K562 (cell line): Measurements from ENCODE around the gene PSMD8. TPM values are rescaled to one million over a fixed set of nuclear protein-coding genes. Genes with fewer than 3 reads are reported as not detected.
A peak's percentile ranks its signal among the peaks of the same experiment; 100 is the strongest.

Experiments
- ATAC-seq: fragments of 200-7000 bp; cut with Tn5 transposase; 3 replicates; pipeline ENCODE4 v1.9.1; 2020; ENCODE audit warnings: moderate library complexity
- BruUV-seq: library from RNA; stranded (reverse); fragments of 400-500 nt; replicated peaks from 2 replicates; lab custom pipeline; 2021; lab: Mats Ljungman, UMichigan
- CTCF ChIA-PET: fragments of 300-600 bp; formaldehyde crosslinking; extraction: SDS; loops from one replicate; lab custom pipeline; 2021; ENCODE audit warnings: low intra/inter-chr PET ratio; lab: Yijun Ruan, JAX
- POLR2A ChIA-PET: fragments of 300-600, 350-650 bp; sonication (Branson Sonifier 250); formaldehyde crosslinking; extraction: SDS; loops from one replicate; lab custom pipeline; 2021; ENCODE audit warnings: antibody characterized with exemption, inconsistent platforms; lab: Yijun Ruan, JAX
- DNase-seq, 4 experiments: peaks; one replicate each; pipeline versions ENCODE4 v3.0.0 to v3.0.0-alpha.2; 2011 to 2018; ENCODE audit warnings: low spot score in 3 of 4, mixed read lengths in 3 of 4; ENCODE audit errors: extremely low read depth in 1 of 4
- FAIRE-seq: peaks from 2 replicates; lab custom pipeline; 2011; peaks lifted over from hg19 to GRCh38; lab: Jason Lieb, UNC
- H2AFZ ChIP-seq: 2 replicates; pipeline ENCODE4 v1.6.0; 2011; ENCODE audit warnings: low read depth, low read length, control low read depth, inconsistent platforms
- H3K27ac ChIP-seq: fragments of 200-600 bp; 3 replicates; pipeline ENCODE4 v1.8.0; 2011; ENCODE audit warnings: low read depth, mild to moderate bottlenecking, control low read depth, inconsistent platforms, low read length, moderate library complexity, mixed read lengths; ENCODE audit errors: extremely low read depth
- H3K27me3 ChIP-seq, 2 experiments: fragments of 300-600 bp in 1 of 2; 2 replicates in 1 of 2; 3 replicates in 1 of 2; pipeline versions ENCODE4 v1.6.0 to v1.8.0; 2011; ENCODE audit warnings: inconsistent platforms in 2 of 2, low read length in 2 of 2, mild to moderate bottlenecking in 1 of 2, mixed read lengths in 1 of 2, moderate library complexity in 1 of 2; ENCODE audit not compliant: control insufficient read depth in 2 of 2, insufficient read depth in 2 of 2
- H3K36me3 ChIP-seq: fragments of 300-600 bp; 3 replicates; pipeline ENCODE4 v1.8.0; 2011; ENCODE audit warnings: mild to moderate bottlenecking, low read length, inconsistent platforms; ENCODE audit not compliant: control insufficient read depth, insufficient read depth
- H3K4me1 ChIP-seq, 2 experiments: fragments of 200-600 bp in 1 of 2; replicated peaks in 1 of 2; 2 replicates in 1 of 2; 3 replicates in 1 of 2; pipeline versions ENCODE4 v1.5.1 to v1.8.0; 2011; ENCODE audit warnings: inconsistent platforms in 2 of 2, low read length in 2 of 2, mild to moderate bottlenecking in 1 of 2, mixed read lengths in 1 of 2, moderate library complexity in 1 of 2; ENCODE audit not compliant: control insufficient read depth in 2 of 2, insufficient read depth in 2 of 2
- H3K4me2 ChIP-seq: 2 replicates; pipeline ENCODE4 v1.6.1; 2011; ENCODE audit warnings: low read length, control low read depth, inconsistent platforms, mixed read lengths; ENCODE audit not compliant: insufficient read depth
- H3K4me3 ChIP-seq: fragments of 200-600 bp; sonication (generic), shearing (Covaris generic); 2 replicates; pipeline ENCODE4 v1.5.1; 2016; ENCODE audit warnings: control low read depth, inconsistent platforms
- H3K79me2 ChIP-seq: fragments of 200-600 bp; 3 replicates; pipeline ENCODE4 v1.8.0; 2011; ENCODE audit warnings: low read length, inconsistent platforms; ENCODE audit not compliant: control insufficient read depth, insufficient read depth
- H3K9ac ChIP-seq, 2 experiments: 2 replicates each; pipeline versions ENCODE4 v1.6.0 to v1.6.1; 2011; ENCODE audit warnings: low read depth in 2 of 2, low read length in 2 of 2, control low read depth in 1 of 2, inconsistent platforms in 1 of 2, mild to moderate bottlenecking in 1 of 2, mixed read lengths in 1 of 2; ENCODE audit not compliant: insufficient read depth in 1 of 2
- H3K9me1 ChIP-seq: one replicate; pipeline ENCODE4 v1.6.0; 2011; ENCODE audit warnings: inconsistent platforms, mild to moderate bottlenecking, low read length, moderate library complexity; ENCODE audit not compliant: control insufficient read depth, insufficient read depth
- H3K9me3 ChIP-seq: replicated peaks from 2 replicates; pipeline ENCODE4 v1.5.1; 2011; ENCODE audit warnings: low read depth, low read length, inconsistent platforms; ENCODE audit not compliant: control insufficient read depth, insufficient read depth
- H4K20me1 ChIP-seq: replicated peaks from 2 replicates; pipeline ENCODE4 v1.6.1; 2011; ENCODE audit warnings: low read length, inconsistent platforms, mixed read lengths; ENCODE audit not compliant: control insufficient read depth, insufficient read depth
- BRD4 ChIP-seq: fragments of 200-600 bp; sonication (generic); IDR thresholded peaks from 2 replicates; pipeline ENCODE4 v1.6.1; 2017; ENCODE audit warnings: inconsistent platforms
- BRD9 ChIP-seq: fragments of 450-650 bp; IDR thresholded peaks from 2 replicates; pipeline ENCODE4 v1.6.1; 2018; ENCODE audit warnings: low read depth; ENCODE audit not compliant: partially characterized antibody
- E2F5 ChIP-seq: sonication (generic); formaldehyde crosslinking; IDR thresholded peaks from 2 replicates; pipeline ENCODE4 v1.8.0; 2022; ENCODE audit warnings: mild to moderate bottlenecking, missing genetic modification reagents
- FOSL1 ChIP-seq: fragments of 200-800 bp; sonication (Bioruptor generic); conservative IDR thresholded peaks from 2 replicates; pipeline ENCODE4 v1.6.1; 2016; ENCODE audit warnings: missing genetic modification characterization, missing compliant biosample characterization
- GTF2E2 ChIP-seq: fragments of 200-800 bp; sonication (Bioruptor generic); IDR thresholded peaks from 2 replicates; pipeline ENCODE4 v1.6.1; 2016; ENCODE audit warnings: missing genetic modification characterization, missing compliant biosample characterization
- L3MBTL2 ChIP-seq: fragments of 450-650 bp; IDR thresholded peaks from 2 replicates; pipeline ENCODE4 v1.6.1; 2016; ENCODE audit warnings: mild to moderate bottlenecking, moderate library complexity
- MBD1 ChIP-seq: fragments of 250-450 bp; sonication (Bioruptor Pico); IDR thresholded peaks from 2 replicates; pipeline ENCODE4 v1.8.0; 2022; ENCODE audit warnings: inconsistent platforms
- POLR2AphosphoS2 ChIP-seq: IDR thresholded peaks from 2 replicates; pipeline ENCODE4 v1.6.1; 2012; ENCODE audit warnings: low read length, improper control_type of control experiment
- SAP30 ChIP-seq: fragments of 200-600 bp; sonication (generic); IDR thresholded peaks from 2 replicates; pipeline ENCODE4 v1.6.1; 2012; ENCODE audit warnings: borderline replicate concordance, low read depth, mild to moderate bottlenecking, moderate library complexity, low read length, control low read depth, inconsistent platforms; ENCODE audit not compliant: insufficient read depth, poor library complexity, severe bottlenecking
- SMARCE1 ChIP-seq: fragments of 450-650 bp; IDR thresholded peaks from 2 replicates; pipeline ENCODE4 v1.7.1; 2016; ENCODE audit warnings: mild to moderate bottlenecking
- TCF7L2 ChIP-seq: fragments of 150-350 bp; IDR thresholded peaks from 2 replicates; pipeline ENCODE4 v1.6.1; 2016; ENCODE audit warnings: low read depth, mild to moderate bottlenecking, low read length, moderate library complexity
- ZBTB7A ChIP-seq: IDR thresholded peaks from 2 replicates; pipeline ENCODE4 v1.6.1; 2011; ENCODE audit warnings: low read depth, mild to moderate bottlenecking, low read length, moderate library complexity, borderline replicate concordance; ENCODE audit not compliant: control insufficient read depth
- ZNF146 ChIP-seq: IDR thresholded peaks from one replicate; pipeline ENCODE4 v1.6.1; 2018; ENCODE audit warnings: missing compliant biosample characterization; ENCODE audit not compliant: unreplicated experiment
- ZNF184 ChIP-seq: sonication (generic); formaldehyde crosslinking; IDR thresholded peaks from 2 replicates; pipeline ENCODE4 v1.5.0; 2020; ENCODE audit warnings: missing genetic modification reagents
- ZNF212 ChIP-seq: fragments of 450-650 bp; formaldehyde crosslinking; IDR thresholded peaks from 2 replicates; pipeline ENCODE4 v1.4.0; 2020; ENCODE audit warnings: mild to moderate bottlenecking
- ZNF347 ChIP-seq: fragments of 450-650 bp; formaldehyde crosslinking; IDR thresholded peaks from 2 replicates; pipeline ENCODE4 v1.4.0; 2020; ENCODE audit warnings: low read depth, mild to moderate bottlenecking, moderate library complexity
- ZNF395 ChIP-seq: fragments of 200-800 bp; sonication (Bioruptor generic); IDR thresholded peaks from 2 replicates; pipeline ENCODE4 v1.6.1; 2017; ENCODE audit warnings: missing genetic modification characterization, missing compliant biosample characterization
- ZNF75A ChIP-seq: fragments of 450-650 bp; formaldehyde crosslinking; IDR thresholded peaks from 2 replicates; pipeline ENCODE4 v1.4.0; 2020; ENCODE audit warnings: mild to moderate bottlenecking
- ZNF766 ChIP-seq: fragments of 200-800 bp; sonication (Bioruptor generic); conservative IDR thresholded peaks from 2 replicates; pipeline ENCODE4 v1.6.1; 2016; ENCODE audit warnings: missing genetic modification characterization, missing compliant biosample characterization
- ZNF830 ChIP-seq: fragments of 250-450 bp; sonication (Bioruptor Pico); IDR thresholded peaks from 2 replicates; pipeline ENCODE4 v1.5.0; 2021; ENCODE audit warnings: mild to moderate bottlenecking
- WGBS: fragments of 100-300 bp; shearing (Covaris generic); methylation state at CpG from one replicate; pipeline ENCODE4 v1.1.6; 2016; ENCODE audit warnings: low coverage, mixed read lengths; ENCODE audit not compliant: insufficient coverage; ENCODE audit errors: missing lambda C conversion rate; 5-methylcytosine and 5-hydroxymethylcytosine counted together
- in situ Hi-C: fragments of 300-500 bp; cut with MboI; formaldehyde crosslinking; loops from 4 replicates; pipeline ENCODE4 v1.15.0; 2018; ENCODE audit warnings: inconsistent platforms, mixed read lengths
- intact Hi-C: fragments of 100-400 bp; cut with micrococcal nuclease; formaldehyde crosslinking; loops from 2 replicates; pipeline ENCODE4 v1.14.2; 2022
- polyA plus RNA-seq, 8 experiments: library from polyadenylated mRNA; depleted of rRNA in 4 of 8; stranded (reverse) in 5 of 8; unstranded in 3 of 8; fragments of >200 nt; fragmentation: Nextera tagmentation in 2 of 8; fragmentation: Illumina TruSeq in 1 of 8; extraction: Ambion mirVana in 2 of 8; extraction: Trizol in 1 of 8; gene quantifications; 2 replicates each; pipeline versions ENCODE4 v1.2.1 to v1.2.3, GENCODE V29; 2011 to 2014; ENCODE audit warnings: inconsistent platforms in 1 of 8, missing spikeins in 1 of 8
- total RNA-seq, 7 experiments: library from RNA; depleted of rRNA in 6 of 7; stranded (reverse); fragments of >200 nt in 6 of 7; fragmentation: Illumina TruSeq in 2 of 7; extraction: Trizol in 2 of 7; gene quantifications; 2 replicates each; pipeline versions ENCODE4 v1.2.1 to v1.2.3, GENCODE V29; 2011 to 2021; ENCODE audit warnings: low replicate concordance in 1 of 7

Gene PSMD8
- total and polyA plus RNA-seq, 9 of the 15 experiments (the other 6 are each of a cell fraction or from before 2014, with no cell fraction given) = 130 to 583 (median 315) TPM

GRCh38 chr19:38375098-38375493, 725 bp downstream of the PSMD8 start:
- H3K27ac ChIP-seq = peak overlapping the region; percentile 94
- ATAC-seq (peak; percentile 60), DNase-seq (peak in 1 of 4 experiments; percentile 63), FAIRE-seq (no peak)
- H2AFZ ChIP-seq = peak overlapping the region; percentile 85
- H3K79me2 ChIP-seq = peaks cover 46% of the 10 kb centered on the region
- H3K27me3 ChIP-seq = no peaks in the 10 kb centered on the region
- ChIA-PET CTCF (interaction anchor here (1.3 to 1.6 kb wide), 2 partner anchors 40 to 131 kb away, joined by 3 to 8 read pairs; no protein-coding TSS in a partner anchor), POLR2A (interaction anchor here (1.4 to 3.8 kb wide), 5 partner anchors 8 to 128 kb away, joined by 4 to 28 read pairs (median 9); partner anchors contain the start of genes FAM98C and GGN)
- peaks cover 8 to 19% of the 10 kb centered on the region in 2 experiments; a peak in 4 of 5 replicates for H3K4me1 ChIP-seq
- peaks cover 16% of the 10 kb centered on the region for H4K20me1 ChIP-seq
- no peaks in the 10 kb centered on the region; the same call in 1 of the 2 replicates for H3K9me3 ChIP-seq
- peaks cover 44% of the 10 kb centered on the region; the same call in 2 of the 3 replicates for H3K36me3 ChIP-seq
- peak overlapping the region; percentile 84 for H3K4me2 ChIP-seq
- under 1% methylated on average over 17 of the region's 18 CpGs for WGBS
- H3K9me1 ChIP-seq = no peaks in the 10 kb centered on the region
- H3K9ac ChIP-seq = peak overlapping the region; percentile 93 to 98
- peak overlapping the region; percentile 88 for H3K4me3 ChIP-seq
- BruUV-seq = no TSS peak
- in situ Hi-C loops (no loop called here), intact Hi-C loops (no loop called here)
- TF ChIP-seq TCF7L2 = no peak
- TF ChIP-seq ZNF212 = no peak
- no peak for TF ChIP-seq ZNF347 (CRISPR knock-in tag)
- no peak for TF ChIP-seq MBD1 (CRISPR knock-in tag)
- no peak for TF ChIP-seq ZNF146 (CRISPR knock-in tag)
- no peak for TF ChIP-seq ZNF766
- TF ChIP-seq ZBTB7A = 0 out of 2 replicates have a peak, but pooled peaks have one; percentile 6
- TF ChIP-seq BRD4 = peak; percentile 33; the same call in 1 of the 2 replicates
- TF ChIP-seq BRD9 = no peak
- no peak for TF ChIP-seq ZNF395 (CRISPR knock-in tag)
- TF ChIP-seq ZNF184 (CRISPR knock-in tag) = no peak
- no peak for TF ChIP-seq ZNF75A (CRISPR knock-in tag)
- TF ChIP-seq GTF2E2 (tag) = no peak
- no peak for TF ChIP-seq E2F5 (CRISPR knock-in tag)
- TF ChIP-seq SMARCE1 = peak; percentile 70; the same call in 1 of the 2 replicates
- TF ChIP-seq FOSL1 = no peak
- no peak for TF ChIP-seq POLR2AphosphoS2
- TF ChIP-seq ZNF830 (CRISPR knock-in tag) = no peak
- TF ChIP-seq L3MBTL2 = no peak
- TF ChIP-seq SAP30 = peak; percentile 61
